Measurements from ENCODE around the gene IER3.
"Not testable (repeated sequence)": the region's sequence is repeated elsewhere in the genome, so short reads cannot be mapped to it uniquely, and the experiment has no call there.

The IER3 gene

GRCh38 chr6:30721198-30722024 is 22.9 kb downstream of the IER3 start:
- peak; percentile 93 for DNase-seq (ENCODE audit: low read depth)
- H3K4me3 ChIP-seq (ENCODE audit: low read depth, low read length) = peak overlapping the region; percentile 88

GRCh38 chr6:30720738-30721197 is 23.6 kb downstream of the IER3 start:
- H3K4me3 ChIP-seq (ENCODE audit: low read depth, low read length) = peak overlapping the region; percentile 88
- peak; percentile 41 for DNase-seq (ENCODE audit: low read depth)
- no peak for TF ChIP-seq CTCF (conservative IDR thresholded peaks at IDR 0.05; ENCODE audit: low read depth, low read length)

More at GRCh38 chr6:30721198-30722024, 22.9 kb downstream of the IER3 start:
- peak; percentile 32 for TF ChIP-seq CTCF (conservative IDR thresholded peaks at IDR 0.05; ENCODE audit: low read depth, low read length)

GRCh38 chr6:30719791-30720737 is 24.3 kb downstream of the IER3 start, which contains the start of gene TUBB:
Gene TUBB, plus strand, starts transcription at chr6:30720352. Its CDS starts 155 bp downstream, at chr6:30720507.
- TF ChIP-seq CTCF (conservative IDR thresholded peaks at IDR 0.05; ENCODE audit: low read depth, low read length) = peak; percentile 20
- DNase-seq (ENCODE audit: low read depth) = peak; percentile 99
- peak within 1 kb of the TSS; percentile 88 for H3K4me3 ChIP-seq (ENCODE audit: low read depth, low read length)

DNA sequence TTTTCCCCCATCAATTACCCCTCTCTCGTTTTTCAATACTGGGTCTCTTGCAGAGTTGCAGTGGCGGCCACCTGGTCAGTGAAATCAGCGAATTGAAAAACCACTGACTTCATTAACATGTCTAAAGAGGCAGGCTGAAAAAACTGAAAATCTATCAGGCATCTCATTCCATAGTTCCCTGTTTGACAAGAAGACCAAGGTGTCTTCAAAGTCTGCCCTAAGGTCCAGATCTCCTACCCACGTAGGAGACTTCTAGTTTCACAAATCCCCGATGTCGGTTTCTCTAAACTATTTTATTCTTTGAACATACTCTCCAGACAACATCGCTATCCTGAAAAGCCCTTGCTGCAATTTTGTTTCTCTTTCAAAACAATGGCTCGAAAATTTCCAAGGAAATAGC is 25.0 kb downstream of the IER3 start:
- H3K4me3 ChIP-seq (ENCODE audit: low read depth, low read length) = peak overlapping the region; percentile 88
- TF ChIP-seq CTCF (conservative IDR thresholded peaks at IDR 0.05; ENCODE audit: low read depth, low read length) = no peak
- no peak for DNase-seq (ENCODE audit: low read depth)

DNA sequence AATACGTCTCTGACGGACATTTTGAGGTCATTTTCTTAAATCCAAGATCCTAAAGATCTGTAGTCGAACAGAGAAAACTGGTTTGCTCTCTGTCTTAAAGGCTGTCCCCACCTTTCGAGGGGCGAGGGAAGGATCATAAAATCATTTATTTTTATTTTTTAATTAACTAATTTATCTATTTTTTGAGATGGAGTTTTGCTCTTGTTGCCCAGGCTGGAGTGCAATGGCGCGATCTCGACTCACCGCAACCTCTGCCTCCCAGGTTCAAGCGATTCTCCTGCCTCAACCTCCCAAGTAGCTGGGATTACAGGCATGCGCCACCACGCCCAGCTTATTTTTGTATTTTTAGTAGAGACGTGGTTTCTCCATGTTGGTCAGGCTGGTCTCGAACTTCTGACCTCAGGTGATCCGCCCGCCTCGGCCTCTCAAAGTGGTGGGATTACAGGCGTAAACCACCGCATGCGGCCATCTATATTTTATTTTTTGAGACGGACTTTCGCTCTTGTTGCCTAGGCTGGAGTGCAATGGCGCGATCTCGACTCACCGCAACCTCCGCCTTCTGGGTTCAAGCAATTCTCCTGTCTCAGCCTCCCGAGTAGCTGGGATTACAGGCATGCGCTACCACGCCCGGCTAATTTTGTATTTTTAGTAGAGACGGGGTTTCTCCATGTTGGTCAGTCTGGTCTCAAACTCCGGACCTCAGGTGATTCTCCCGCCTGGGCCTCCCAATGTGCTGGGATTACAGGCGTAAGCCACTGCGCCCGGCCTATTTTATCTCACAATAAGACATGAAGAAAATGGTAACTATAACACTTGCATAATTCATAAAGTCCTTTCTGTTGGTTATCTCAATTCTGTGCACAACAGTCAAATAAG is 26.3 kb downstream of the IER3 start:
- not testable (repeated sequence) for DNase-seq (ENCODE audit: low read depth)
- peak overlapping the region; percentile 41 for H3K4me3 ChIP-seq (ENCODE audit: low read depth, low read length)

DNA sequence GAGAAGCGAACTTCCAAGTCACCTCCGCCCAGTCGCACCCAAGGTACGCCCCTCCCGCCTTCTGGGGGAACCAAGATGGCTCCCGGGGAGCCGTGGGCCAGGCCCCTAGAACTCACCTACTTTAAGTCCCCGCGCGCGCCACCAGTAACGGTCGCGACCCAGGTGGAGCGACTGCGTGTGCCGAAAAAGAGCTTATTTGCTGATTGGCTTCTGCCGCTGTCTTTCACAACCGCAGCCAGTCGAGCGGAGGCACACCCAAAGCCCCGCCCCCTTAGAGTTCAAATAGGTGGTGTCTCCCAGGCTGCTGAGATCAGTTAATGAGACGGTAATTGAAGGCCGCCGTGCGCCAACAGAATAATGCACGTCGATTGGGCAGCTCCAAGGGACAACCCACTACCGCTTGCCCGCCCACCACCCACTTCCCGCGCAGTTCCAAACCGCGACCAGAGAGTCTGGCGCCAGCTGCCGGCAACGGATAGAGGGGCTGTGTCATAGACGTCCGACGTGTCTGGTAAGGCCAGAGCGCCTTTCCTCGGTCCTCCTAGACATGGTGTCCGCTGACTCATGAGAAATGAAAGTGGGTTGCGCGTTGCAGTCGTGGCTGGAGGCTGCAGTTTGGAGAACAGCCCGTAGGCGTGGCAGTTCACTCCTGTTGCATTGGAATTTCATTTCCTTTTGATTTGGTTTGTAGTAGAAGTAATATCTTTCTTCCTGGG is 27.1 kb downstream of the IER3 start, which contains the start of gene MDC1:
Gene MDC1 (minus strand): TSS at position 153 of the 716 bp plus-strand sequence. CDS start 2,106 bp downstream, outside the sequence.
- peak; percentile 100 for DNase-seq (ENCODE audit: low read depth)
- peak within 1 kb of the TSS; percentile 84 for H3K4me3 ChIP-seq (ENCODE audit: low read depth, low read length)
- TF ChIP-seq CTCF (conservative IDR thresholded peaks at IDR 0.05; ENCODE audit: low read depth, low read length) = peak; percentile 41
